K562 (cell line): ENCODE results near the gene RASSF1. TPM values are rescaled to one million over a fixed set of nuclear protein-coding genes. Genes with fewer than 3 reads are reported as not detected.

Experiments
- E2F5 ChIP-seq: sonication (generic); formaldehyde crosslinking; IDR thresholded peaks from 2 replicates; pipeline ENCODE4 v1.8.0; 2022; ENCODE audit warnings: mild to moderate bottlenecking, missing genetic modification reagents
- HMG20B ChIP-seq: fragments of 250-450 bp; sonication (Bioruptor Pico); IDR thresholded peaks from 2 replicates; pipeline ENCODE4 v1.5.0; 2021; ENCODE audit warnings: mild to moderate bottlenecking
- MEF2A ChIP-seq: IDR thresholded peaks from 2 replicates; pipeline ENCODE4 v1.6.1; 2011; ENCODE audit warnings: low read depth, mild to moderate bottlenecking, low read length, moderate library complexity; ENCODE audit not compliant: control insufficient read depth
- NBN ChIP-seq: fragments of 450-650 bp; IDR thresholded peaks from 2 replicates; pipeline ENCODE4 v1.6.1; 2016; ENCODE audit warnings: low read depth, mild to moderate bottlenecking
- NFXL1 ChIP-seq: fragments of 450-650 bp; formaldehyde crosslinking; IDR thresholded peaks from 2 replicates; pipeline ENCODE4 v1.4.0; 2021; ENCODE audit warnings: mild to moderate bottlenecking
- PHF8 ChIP-seq: fragments of 200-600 bp; sonication (generic); IDR thresholded peaks from 2 replicates; pipeline ENCODE4 v1.6.1; 2012; ENCODE audit warnings: mixed run types, mild to moderate bottlenecking, inconsistent platforms, low read length, moderate library complexity, borderline replicate concordance
- POLR2AphosphoS5 ChIP-seq: IDR thresholded peaks from 2 replicates; pipeline ENCODE4 v1.6.1; 2011; ENCODE audit warnings: mild to moderate bottlenecking, low read depth, low read length, moderate library complexity; ENCODE audit not compliant: control insufficient read depth, insufficient read depth
- POLR2G ChIP-seq: fragments of 200-400 bp; formaldehyde crosslinking; IDR thresholded peaks from 2 replicates; pipeline ENCODE4 v1.6.1; 2017; ENCODE audit warnings: low read depth, mild to moderate bottlenecking, antibody characterized with exemption, low read length, moderate library complexity
- PTRF ChIP-seq: fragments of 450-650 bp; IDR thresholded peaks from 2 replicates; pipeline ENCODE4 v1.6.1; 2016; ENCODE audit warnings: mild to moderate bottlenecking, missing genetic modification characterization, missing compliant biosample characterization
- PYGO2 ChIP-seq: fragments of 450-650 bp; IDR thresholded peaks from 2 replicates; pipeline ENCODE4 v1.6.1; 2016; ENCODE audit warnings: mild to moderate bottlenecking, missing genetic modification characterization, moderate library complexity, missing compliant biosample characterization
- REST ChIP-seq, 2 experiments: fragments of 450-650 bp; formaldehyde crosslinking in 1 of 2; IDR thresholded peaks; 2 replicates each; pipeline versions ENCODE4 v1.4.0 to v1.6.1; 2014 to 2020; ENCODE audit warnings: mild to moderate bottlenecking in 2 of 2, borderline replicate concordance in 1 of 2, low read depth in 1 of 2
- SAFB ChIP-seq: fragments of 200-400 bp; formaldehyde crosslinking; IDR thresholded peaks from 2 replicates; pipeline ENCODE4 v1.6.1; 2017; ENCODE audit warnings: low read depth, low read length, borderline replicate concordance
- SUPT5H ChIP-seq: fragments of 450-650 bp; IDR thresholded peaks from 2 replicates; pipeline ENCODE4 v1.6.1; 2016
- ZNF165 ChIP-seq: fragments of 250-450 bp; sonication (Bioruptor Pico); IDR thresholded peaks from 2 replicates; pipeline ENCODE4 v1.4.0; 2020; ENCODE audit warnings: borderline replicate concordance
- ZNF778 ChIP-seq: fragments of 450-650 bp; formaldehyde crosslinking; IDR thresholded peaks from 2 replicates; pipeline ENCODE4 v1.4.0; 2020; ENCODE audit warnings: mild to moderate bottlenecking, moderate library complexity
- ZNF785 ChIP-seq: fragments of 250-450 bp; sonication (Bioruptor Pico); IDR thresholded peaks from 2 replicates; pipeline ENCODE4 v1.4.0; 2020; ENCODE audit warnings: mild to moderate bottlenecking
- polyA plus RNA-seq, 8 experiments: library from polyadenylated mRNA; depleted of rRNA in 4 of 8; stranded (reverse) in 5 of 8; unstranded in 3 of 8; fragments of >200 nt; fragmentation: Nextera tagmentation in 2 of 8; fragmentation: Illumina TruSeq in 1 of 8; extraction: Ambion mirVana in 2 of 8; extraction: Trizol in 1 of 8; gene quantifications; 2 replicates each; pipeline versions ENCODE4 v1.2.1 to v1.2.3, GENCODE V29; 2011 to 2014; ENCODE audit warnings: inconsistent platforms in 1 of 8, missing spikeins in 1 of 8
- total RNA-seq, 7 experiments: library from RNA; depleted of rRNA in 6 of 7; stranded (reverse); fragments of >200 nt in 6 of 7; fragmentation: Illumina TruSeq in 2 of 7; extraction: Trizol in 2 of 7; gene quantifications; 2 replicates each; pipeline versions ENCODE4 v1.2.1 to v1.2.3, GENCODE V29; 2011 to 2021; ENCODE audit warnings: low replicate concordance in 1 of 7
- TF ChIP-seq, protein P1 (sequence below): fragments of 450-650 bp; IDR thresholded peaks from 2 replicates; pipeline ENCODE4 v1.6.1; 2016; ENCODE audit warnings: low read depth, mild to moderate bottlenecking, moderate library complexity

Gene RASSF1
- total and polyA plus RNA-seq, 9 of the 15 experiments (the other 6 are each of a cell fraction or from before 2014, with no cell fraction given) = 3.6 to 57.1 (median 24.6) TPM

DNA sequence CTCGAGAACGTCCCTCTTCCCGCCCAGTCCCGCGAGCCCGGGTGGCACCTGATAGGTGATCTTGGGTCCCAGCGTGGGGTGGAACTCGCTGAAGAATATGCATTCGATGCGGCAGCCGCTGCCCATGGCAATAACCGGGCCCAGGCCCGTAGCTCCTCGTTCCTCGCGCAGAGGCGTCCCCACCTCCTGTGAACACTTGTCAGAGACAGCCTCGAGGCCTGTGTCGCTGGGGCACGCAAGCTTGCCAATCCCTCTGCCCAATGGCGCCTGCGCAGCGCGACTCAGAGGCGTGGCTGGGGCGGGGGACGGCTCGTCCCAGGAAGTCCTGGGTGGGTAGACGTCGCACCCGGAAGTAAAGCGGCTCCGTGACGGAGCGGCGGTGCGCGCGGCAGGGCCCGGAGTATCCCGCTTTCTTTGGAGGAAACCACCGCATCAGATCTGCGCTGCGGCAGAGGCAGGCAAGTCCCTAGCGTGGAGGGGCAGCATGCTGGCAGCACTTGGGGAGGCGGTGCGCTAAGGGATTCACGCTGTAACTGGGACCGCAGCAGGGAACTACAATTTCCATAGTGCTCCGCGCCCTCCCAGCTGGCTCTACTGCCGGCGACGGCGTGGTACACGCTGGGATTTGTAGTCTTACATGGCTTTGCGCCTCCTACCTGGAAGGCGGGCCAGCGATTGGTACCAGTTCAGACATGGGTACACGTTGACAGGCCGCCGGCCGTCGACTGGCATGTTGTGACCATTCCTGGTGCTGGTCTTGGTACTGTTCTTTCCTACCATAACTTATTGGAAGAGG, 10.1 kb upstream of the RASSF1 start, which contains the start of the genes CYB561D2 and NPRL2 (continued):
- no peak; the same call in 1 of the 2 replicates for TF ChIP-seq E2F5 (CRISPR knock-in tag)
- TF ChIP-seq POLR2G = peak; percentile 86
- TF ChIP-seq HMG20B (CRISPR knock-in tag) = no peak
- TF ChIP-seq ZNF785 = no peak
- no peak for TF ChIP-seq PTRF (tag)
- TF ChIP-seq, protein P1, sequence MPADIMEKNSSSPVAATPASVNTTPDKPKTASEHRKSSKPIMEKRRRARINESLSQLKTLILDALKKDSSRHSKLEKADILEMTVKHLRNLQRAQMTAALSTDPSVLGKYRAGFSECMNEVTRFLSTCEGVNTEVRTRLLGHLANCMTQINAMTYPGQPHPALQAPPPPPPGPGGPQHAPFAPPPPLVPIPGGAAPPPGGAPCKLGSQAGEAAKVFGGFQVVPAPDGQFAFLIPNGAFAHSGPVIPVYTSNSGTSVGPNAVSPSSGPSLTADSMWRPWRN = no peak
- TF ChIP-seq PYGO2 = no peak
- peak; percentile 70 for TF ChIP-seq SUPT5H
- TF ChIP-seq SAFB = peak; percentile 25; the same call in 1 of the 2 replicates
- TF ChIP-seq ZNF165 = no peak
- no peak for TF ChIP-seq POLR2AphosphoS5
- TF ChIP-seq ZNF778 (CRISPR knock-in tag) = no peak
- TF ChIP-seq NFXL1 = no peak
- TF ChIP-seq REST (IDR thresholded peaks at IDR 0.05; ENCODE audit: borderline replicate concordance) = no peak
- 0 out of 2 replicates have a peak, but pooled peaks have one; percentile 38 for TF ChIP-seq REST (CRISPR knock-in tag; IDR thresholded peaks at IDR 0.05; ENCODE audit: low read depth)
- no peak for TF ChIP-seq MEF2A
- TF ChIP-seq PHF8 = peak; percentile 86
- no peak for TF ChIP-seq NBN
